Measurements from ENCODE around the gene KRTAP4-6. TPM values are rescaled to one million over a fixed set of nuclear protein-coding genes. Genes with fewer than 3 reads are reported as not detected.
"Not testable (repeated sequence)": the region's sequence is repeated elsewhere in the genome, so short reads cannot be mapped to it uniquely, and the experiment has no call there.

Gene KRTAP4-6
- total RNA-seq, 1 experiment from 2014 or later: not detected

- Histone ChIP-seq H3K36me3 (ENCODE audit: low read depth, low read length) (no peaks in the 10 kb centered on the region), H3K27me3 (ENCODE audit: low read length) (no peaks in the 10 kb centered on the region), H3K4me3 (ENCODE audit: low read length) (no peak overlapping the region), H3K79me2 (ENCODE audit: low read length) (no peaks in the 10 kb centered on the region), H3K9me2 (replicated peaks; ENCODE audit: low read length) (no peaks in the 10 kb centered on the region), H3K9ac (ENCODE audit: low read length) (no peak overlapping the region), H3K27ac (ENCODE audit: low read length) (no peak overlapping the region), H3K4me1 (ENCODE audit: insufficient read depth, low read length) (no peaks in the 10 kb centered on the region), H3F3A (ENCODE audit: low read length, unreplicated experiment) (no peaks in the 10 kb centered on the region), H3K9me3 (ENCODE audit: low read length) (no peaks in the 10 kb centered on the region), H3K4me2 (ENCODE audit: low read length) (no peak overlapping the region), H2AFZ (ENCODE audit: low read length) (no peak overlapping the region), H4K20me1 (ENCODE audit: low read length) (no peaks in the 10 kb centered on the region)
- no peak for DNase-seq
- BruUV-seq (replicated peaks): no TSS peak
- no peak for ATAC-seq
- ChIA-PET POLR2A (ENCODE audit: unreplicated experiment) (interaction anchor here (0.7 kb wide), 1 partner anchor 403 kb away, joined by 3 read pairs; no protein-coding TSS in a partner anchor), CTCF (no interaction called here)
- intact Hi-C loops (cut with micrococcal nuclease): no loop called here
- TF ChIP-seq CTCF (conservative IDR thresholded peaks at IDR 0.05; ENCODE audit: low read depth, low read length) (no peak), EZH2phosphoT487 (IDR thresholded peaks at IDR 0.05; ENCODE audit: borderline replicate concordance, low read length) (no peak), EZH2 (IDR thresholded peaks at IDR 0.05; ENCODE audit: low read length, unreplicated experiment) (no peak)
These were observed 15.3 kb downstream of the KRTAP4-6 start for GRCh38 chr17:41125064-41125463.

- H3K27ac ChIP-seq (ENCODE audit: low read length); H3K4me2 ChIP-seq (ENCODE audit: low read length); H3K79me2 ChIP-seq (ENCODE audit: low read length); H3K36me3 ChIP-seq (ENCODE audit: low read depth, low read length); ATAC-seq; H3K4me3 ChIP-seq (ENCODE audit: low read length); intact Hi-C loops (cut with micrococcal nuclease); H3K4me1 ChIP-seq (ENCODE audit: insufficient read depth, low read length); BruUV-seq (replicated peaks); H2AFZ ChIP-seq (ENCODE audit: low read length); CTCF ChIA-PET; H3F3A ChIP-seq (ENCODE audit: low read length, unreplicated experiment); H3K9me2 ChIP-seq (replicated peaks; ENCODE audit: low read length); H3K9ac ChIP-seq (ENCODE audit: low read length); H3K27me3 ChIP-seq (ENCODE audit: low read length); H3K9me3 ChIP-seq (ENCODE audit: low read length); H4K20me1 ChIP-seq (ENCODE audit: low read length); POLR2A ChIA-PET (ENCODE audit: unreplicated experiment); DNase-seq: not testable (repeated sequence)
These were observed 16.4 kb downstream of the KRTAP4-6 start, which contains the start of gene KRTAP4-12 for GRCh38 chr17:41123991-41124371. KRTAP4-12 (minus strand) TSS chr17:41124182; CDS start chr17:41124122, 60 bp downstream.

- H3F3A ChIP-seq (ENCODE audit: low read length, unreplicated experiment); H4K20me1 ChIP-seq (ENCODE audit: low read length); BruUV-seq (replicated peaks); H3K9me2 ChIP-seq (replicated peaks; ENCODE audit: low read length); H3K27me3 ChIP-seq (ENCODE audit: low read length); ATAC-seq; H3K9me3 ChIP-seq (ENCODE audit: low read length); H2AFZ ChIP-seq (ENCODE audit: low read length); H3K27ac ChIP-seq (ENCODE audit: low read length); H3K36me3 ChIP-seq (ENCODE audit: low read depth, low read length); H3K4me1 ChIP-seq (ENCODE audit: insufficient read depth, low read length); H3K79me2 ChIP-seq (ENCODE audit: low read length); CTCF ChIA-PET; DNase-seq; H3K4me3 ChIP-seq (ENCODE audit: low read length); POLR2A ChIA-PET (ENCODE audit: unreplicated experiment); intact Hi-C loops (cut with micrococcal nuclease); H3K9ac ChIP-seq (ENCODE audit: low read length); H3K4me2 ChIP-seq (ENCODE audit: low read length): not testable (repeated sequence)
These were observed 16.9 kb downstream of the KRTAP4-6 start for GRCh38 chr17:41123292-41123990.

GRCh38 chr17:41121742-41122141 is 18.6 kb downstream of the KRTAP4-6 start:
- no peak for TF ChIP-seq EZH2 (IDR thresholded peaks at IDR 0.05; ENCODE audit: low read length, unreplicated experiment)
- no peak for TF ChIP-seq EZH2phosphoT487 (IDR thresholded peaks at IDR 0.05; ENCODE audit: borderline replicate concordance, low read length)
- TF ChIP-seq CTCF (conservative IDR thresholded peaks at IDR 0.05; ENCODE audit: low read depth, low read length): no peak
- DNase-seq (no peak), ATAC-seq (no peak)
- POLR2A ChIA-PET (ENCODE audit: unreplicated experiment): no interaction called here
- Histone ChIP-seq H3K27ac (ENCODE audit: low read length) (no peak overlapping the region), H3K9me2 (replicated peaks; ENCODE audit: low read length) (no peaks in the 10 kb centered on the region), H3K27me3 (ENCODE audit: low read length) (no peaks in the 10 kb centered on the region), H2AFZ (ENCODE audit: low read length) (no peak overlapping the region), H3K9me3 (ENCODE audit: low read length) (no peaks in the 10 kb centered on the region), H3K4me3 (ENCODE audit: low read length) (no peak overlapping the region), H3K4me1 (ENCODE audit: insufficient read depth, low read length) (peaks cover 10% of the 10 kb centered on the region), H3K36me3 (ENCODE audit: low read depth, low read length) (no peaks in the 10 kb centered on the region), H3K9ac (ENCODE audit: low read length) (no peak overlapping the region), H3F3A (ENCODE audit: low read length, unreplicated experiment) (no peaks in the 10 kb centered on the region), H3K79me2 (ENCODE audit: low read length) (no peaks in the 10 kb centered on the region), H3K4me2 (ENCODE audit: low read length) (no peak overlapping the region), H4K20me1 (ENCODE audit: low read length) (no peaks in the 10 kb centered on the region)
- CTCF ChIA-PET: no interaction called here
- intact Hi-C loops (cut with micrococcal nuclease): no loop called here
- no TSS peak for BruUV-seq (replicated peaks)
